Astrocyte of the cerebellum (primary cell): ENCODE results near the gene WWC2.

ENCODE experiments used
- DNase-seq: peaks from one replicate; pipeline ENCODE4 v3.0.0-alpha.2; 2011; ENCODE audit warnings: low read depth
- H3K4me3 ChIP-seq: 2 replicates; pipeline ENCODE4 v1.5.1; 2011; ENCODE audit warnings: mild to moderate bottlenecking, low read depth, low read length, moderate library complexity
- in situ Hi-C: cut with HindIII; loops from 2 replicates; pipeline ENCODE4 v1.10.0; 2017; ENCODE audit warnings: low sequenced_read_pairs
- TF ChIP-seq, protein P1 (sequence below): IDR thresholded peaks from 2 replicates; pipeline ENCODE4 v1.5.1; 2012; ENCODE audit warnings: low read length, low read depth, moderate library complexity, mild to moderate bottlenecking; ENCODE audit errors: missing control alignments

Gene WWC2

DNA sequence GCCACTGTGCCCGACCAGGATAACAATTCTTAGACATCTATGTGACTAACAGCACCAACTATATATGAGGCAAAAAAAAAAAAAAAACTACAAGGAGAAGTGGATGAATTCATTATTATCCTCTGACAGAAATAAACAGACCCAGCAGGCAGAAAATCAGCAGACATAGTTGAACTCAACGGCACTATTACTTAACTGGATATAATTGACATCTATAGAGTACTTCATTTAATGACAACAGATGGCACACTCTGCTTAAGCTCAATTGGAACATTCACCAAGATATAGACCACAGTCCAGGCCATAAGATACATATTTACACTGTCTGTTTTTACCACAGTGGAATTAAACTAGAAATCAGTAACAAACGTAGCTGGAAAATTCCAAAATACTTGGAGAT lies 207.8 kb downstream of the WWC2 start:
- TF ChIP-seq, protein P1, sequence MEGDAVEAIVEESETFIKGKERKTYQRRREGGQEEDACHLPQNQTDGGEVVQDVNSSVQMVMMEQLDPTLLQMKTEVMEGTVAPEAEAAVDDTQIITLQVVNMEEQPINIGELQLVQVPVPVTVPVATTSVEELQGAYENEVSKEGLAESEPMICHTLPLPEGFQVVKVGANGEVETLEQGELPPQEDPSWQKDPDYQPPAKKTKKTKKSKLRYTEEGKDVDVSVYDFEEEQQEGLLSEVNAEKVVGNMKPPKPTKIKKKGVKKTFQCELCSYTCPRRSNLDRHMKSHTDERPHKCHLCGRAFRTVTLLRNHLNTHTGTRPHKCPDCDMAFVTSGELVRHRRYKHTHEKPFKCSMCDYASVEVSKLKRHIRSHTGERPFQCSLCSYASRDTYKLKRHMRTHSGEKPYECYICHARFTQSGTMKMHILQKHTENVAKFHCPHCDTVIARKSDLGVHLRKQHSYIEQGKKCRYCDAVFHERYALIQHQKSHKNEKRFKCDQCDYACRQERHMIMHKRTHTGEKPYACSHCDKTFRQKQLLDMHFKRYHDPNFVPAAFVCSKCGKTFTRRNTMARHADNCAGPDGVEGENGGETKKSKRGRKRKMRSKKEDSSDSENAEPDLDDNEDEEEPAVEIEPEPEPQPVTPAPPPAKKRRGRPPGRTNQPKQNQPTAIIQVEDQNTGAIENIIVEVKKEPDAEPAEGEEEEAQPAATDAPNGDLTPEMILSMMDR, result no peak
- no peak overlapping the region for H3K4me3 ChIP-seq
- no peak for DNase-seq
- in situ Hi-C loops, result no loop called here

DNA sequence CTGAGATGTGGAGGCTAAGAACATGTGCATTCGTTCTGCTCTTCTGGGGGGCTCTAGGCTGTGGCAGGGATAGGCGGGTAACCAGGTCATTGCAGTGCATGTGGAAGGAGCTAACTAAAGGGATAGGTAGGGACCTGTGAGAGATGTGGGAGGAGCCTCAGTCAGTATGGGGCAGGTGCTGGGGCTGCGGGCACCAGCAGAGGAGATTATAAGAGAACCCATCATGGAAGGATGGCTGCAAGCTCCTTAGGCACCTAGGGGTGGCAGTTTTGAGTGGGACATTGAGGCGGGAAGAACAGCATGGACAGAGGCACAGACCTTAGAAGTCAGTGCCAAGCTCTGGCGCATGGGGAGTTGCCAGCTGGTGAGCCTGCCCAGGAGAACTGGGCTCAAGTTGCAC lies 213.8 kb downstream of the WWC2 start:
- in situ Hi-C loops, result no loop called here
- TF ChIP-seq, protein P1, result no peak
- no peak for DNase-seq

DNA sequence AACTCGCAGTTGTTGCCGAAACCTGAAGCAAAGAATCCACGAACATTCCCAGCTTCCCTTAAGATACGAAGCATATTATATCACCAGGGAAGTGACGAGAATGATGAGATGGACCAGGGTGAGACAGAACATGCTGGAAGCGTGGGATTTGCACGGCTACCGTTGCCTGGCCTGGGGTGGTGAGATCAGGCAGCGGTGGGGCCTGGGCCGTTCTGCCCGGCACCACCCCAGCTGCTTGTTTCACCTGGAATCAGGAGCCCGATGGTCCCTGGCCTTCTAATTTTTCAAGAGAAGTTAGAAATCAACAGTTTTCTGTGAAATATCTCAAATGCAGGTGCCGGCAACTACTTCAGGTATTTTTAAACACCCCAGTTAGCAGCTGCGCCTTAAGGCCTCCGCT lies 215.3 kb downstream of the WWC2 start:
- H3K4me3 ChIP-seq, result no peak overlapping the region
- DNase-seq, result no peak
- in situ Hi-C loops, result no loop called here
- TF ChIP-seq, protein P1, result no peak

More for the DNA sequence above, 213.8 kb downstream of the WWC2 start:
- H3K4me3 ChIP-seq, result no peak overlapping the region

DNA sequence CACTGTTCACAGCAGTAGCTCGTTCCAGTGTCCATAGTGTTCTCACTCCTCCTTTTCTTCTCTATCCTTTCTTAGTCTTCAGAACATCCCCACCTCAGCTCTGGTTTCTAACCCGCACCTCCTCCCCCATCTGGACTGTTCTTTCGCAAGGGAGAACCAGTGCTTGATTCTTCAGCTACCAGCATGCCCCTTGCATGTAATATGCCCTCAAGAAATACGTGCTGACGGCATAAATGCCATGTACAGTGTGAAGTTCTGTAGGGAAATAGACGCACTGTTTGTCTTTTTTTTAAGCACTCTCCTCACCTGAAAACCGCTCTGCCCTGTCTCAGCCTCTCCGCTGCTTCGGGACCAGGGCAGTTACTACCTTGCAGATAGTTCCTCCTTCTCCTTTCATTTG lies 215.7 kb downstream of the WWC2 start:
- TF ChIP-seq, protein P1, result no peak
- no peak overlapping the region for H3K4me3 ChIP-seq
- in situ Hi-C loops, result no loop called here
- no peak for DNase-seq

DNA sequence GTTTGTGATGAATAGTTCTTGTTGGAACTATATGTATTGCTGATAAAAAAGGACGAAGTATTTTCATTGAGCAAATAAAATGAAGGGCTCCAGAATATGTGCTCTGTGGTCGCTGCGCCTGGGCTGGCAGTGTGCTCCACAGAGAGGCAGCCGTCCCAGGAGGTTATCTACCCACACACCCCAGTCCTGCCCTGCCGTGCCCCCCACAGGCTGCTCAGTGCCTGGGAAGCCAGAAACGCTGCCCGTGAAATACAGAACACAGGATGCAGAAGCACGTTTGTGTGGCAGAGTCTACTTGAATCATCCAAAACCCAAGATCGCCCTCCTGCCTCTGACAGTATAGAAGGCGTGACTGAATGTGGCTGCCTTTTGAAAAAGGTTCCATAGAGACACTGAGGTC lies 219.6 kb downstream of the WWC2 start:
- TF ChIP-seq, protein P1, result no peak
- in situ Hi-C loops, result no loop called here
- H3K4me3 ChIP-seq, result no peak overlapping the region
- no peak for DNase-seq

DNA sequence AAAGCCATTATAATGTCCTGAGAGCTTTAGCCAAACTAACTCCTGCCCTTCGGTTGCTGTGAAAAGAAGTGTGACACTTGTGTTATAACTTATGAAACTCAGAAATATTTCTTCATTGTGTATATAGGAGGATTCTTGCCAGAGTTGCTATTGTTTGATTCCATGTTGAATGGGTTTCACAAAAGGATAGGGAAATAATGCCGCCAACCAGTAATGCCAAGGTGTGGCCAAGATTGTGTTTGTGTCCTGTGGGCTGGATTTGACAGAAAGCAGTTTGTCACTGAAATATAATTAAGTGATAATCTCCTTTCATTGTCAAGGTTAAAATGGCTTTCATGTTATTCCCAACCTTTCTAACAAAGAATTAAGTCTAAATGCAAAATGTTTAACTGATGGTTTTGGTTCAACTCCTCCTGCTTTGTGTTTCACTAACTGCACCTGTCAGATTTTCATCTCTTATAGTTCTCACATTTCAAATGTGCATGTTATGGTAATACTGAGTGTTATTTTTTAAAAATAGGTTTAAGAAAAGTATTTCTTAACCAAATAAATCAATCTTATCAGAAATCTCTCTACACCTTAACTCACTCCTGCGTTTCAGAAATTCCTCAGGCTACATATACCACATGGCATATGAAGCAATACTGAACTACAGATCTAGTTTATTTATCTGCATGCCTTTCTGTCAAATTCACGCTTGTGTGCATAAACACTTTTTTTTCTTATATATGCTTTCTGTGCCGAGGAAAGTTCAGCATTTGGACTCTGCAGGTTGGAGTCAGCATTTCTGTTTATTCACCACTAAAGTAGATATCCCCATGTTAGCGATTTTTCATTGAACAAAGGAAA lies 221.4 kb downstream of the WWC2 start, which contains the start of gene CLDN22:
Gene CLDN22, minus strand, starts transcription at position 66 of the 849 bp plus-strand sequence. Its CDS starts 58 bp downstream, at position 8.
- H3K4me3 ChIP-seq, result no peak within 1 kb of the TSS
- no peak for DNase-seq
- TF ChIP-seq, protein P1, result no peak
- in situ Hi-C loops, result loop anchor here (5.0 kb wide), 1 partner anchor 37 kb away; no protein-coding TSS in a partner anchor
